Measurements from ENCODE around the gene LAMB1. TPM values are rescaled to one million over a fixed set of nuclear protein-coding genes. Genes with fewer than 3 reads are reported as not detected.
"Not testable (repeated sequence)": the region's sequence is repeated elsewhere in the genome, so short reads cannot be mapped to it uniquely, and the experiment has no call there.

Gene LAMB1
- total RNA-seq, 2 donors from 2014 or later: not detected

DNA sequence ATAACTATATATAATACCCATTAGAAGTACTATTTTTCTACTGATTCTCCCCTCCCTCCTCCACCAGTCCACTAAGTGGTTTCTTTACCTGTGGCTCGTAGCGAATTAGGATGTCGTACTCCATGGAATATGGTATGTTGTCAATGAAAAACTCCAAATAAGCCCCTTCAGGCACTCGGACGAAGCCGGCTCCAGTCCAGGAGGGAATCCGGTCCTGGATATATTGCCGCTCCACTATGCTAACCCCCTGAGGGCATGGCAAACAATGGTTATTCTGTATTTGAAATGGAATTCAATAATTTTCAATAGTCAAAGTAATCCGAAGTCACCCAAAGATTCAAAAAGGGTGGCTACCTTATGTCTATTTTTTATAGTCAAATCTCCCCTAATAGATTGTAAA is 40.1 kb downstream of the LAMB1 start:
- Mint-ChIP-seq H3K9me3 (no peaks in the 10 kb centered on the region), H3K27ac (no peak overlapping the region), H3K36me3 (no peaks in the 10 kb centered on the region), H3K4me1 (ENCODE audit: low read depth in 2 of 2) (no peaks in the 10 kb centered on the region), H3K4me3 (no peak overlapping the region), H3K27me3 (peaks cover 18 to 29% of the 10 kb centered on the region in 2 donors)
- ATAC-seq: no peak
- no peak for DNase-seq (ENCODE audit: low spot score)

DNA sequence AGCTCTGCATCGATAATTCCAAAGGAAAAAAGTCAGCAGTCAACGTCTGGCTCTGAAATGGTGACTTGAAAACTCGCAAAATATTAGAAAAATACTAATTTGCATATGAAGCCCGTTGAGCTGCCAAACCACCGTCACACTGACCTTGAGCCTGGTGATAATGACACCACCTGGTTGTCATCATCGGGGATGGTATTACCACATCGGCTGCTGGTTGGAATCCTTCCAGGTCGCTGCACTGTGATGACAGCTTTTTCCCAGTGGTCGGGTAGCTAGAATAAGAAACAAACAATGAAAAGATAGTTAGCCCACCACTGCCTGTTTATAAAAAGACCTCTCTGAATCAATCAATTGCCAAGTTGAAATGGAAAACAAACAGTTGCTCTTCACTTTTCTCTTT is 41.6 kb downstream of the LAMB1 start:
- DNase-seq (ENCODE audit: low spot score): no peak
- Mint-ChIP-seq H3K4me1 (ENCODE audit: low read depth in 2 of 2) (no peaks in the 10 kb centered on the region), H3K27ac (no peak overlapping the region), H3K9me3 (no peaks in the 10 kb centered on the region), H3K36me3 (no peaks in the 10 kb centered on the region), H3K27me3 (peaks cover 19 to 32% of the 10 kb centered on the region in 2 donors), H3K4me3 (no peak overlapping the region)
- ATAC-seq: no peak

DNA sequence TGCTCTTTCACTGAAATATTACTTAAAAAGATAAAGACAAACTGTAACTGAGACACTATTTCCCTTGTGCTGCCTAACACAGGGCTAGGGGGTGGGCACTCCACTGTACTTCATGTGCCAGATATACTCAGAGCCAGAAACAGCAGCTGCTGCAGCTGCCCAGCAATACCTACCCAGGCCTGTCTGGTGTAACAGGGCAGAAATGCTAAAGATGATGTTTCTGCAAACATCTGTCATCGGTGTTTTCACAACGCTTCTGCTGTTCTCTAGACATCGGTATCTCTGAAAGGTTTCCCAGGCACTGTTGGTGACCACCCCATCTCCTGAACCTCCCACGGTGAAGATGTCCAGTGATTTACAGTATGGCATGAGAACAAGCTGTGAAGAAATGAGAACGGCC is 42.7 kb downstream of the LAMB1 start:
- no peaks in the 10 kb centered on the region for H3K9me3 Mint-ChIP-seq

DNA sequence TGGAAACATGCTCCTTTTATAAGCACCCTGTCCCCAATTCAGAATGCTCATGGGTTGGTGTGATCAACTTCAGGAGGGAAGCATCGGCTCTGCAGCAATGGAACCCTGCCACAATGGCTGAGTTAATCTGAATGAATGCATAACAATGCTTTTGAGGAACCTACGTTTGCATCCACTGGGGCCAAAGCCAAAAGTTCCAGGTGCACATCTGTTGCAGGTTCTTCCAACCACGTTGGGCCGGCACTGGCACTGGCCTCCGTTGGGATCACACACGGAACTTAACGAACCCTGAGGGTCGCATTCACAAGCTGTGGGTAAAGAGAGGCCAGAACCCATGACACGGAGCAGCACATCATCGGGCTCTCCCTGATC is 43.4 kb downstream of the LAMB1 start:
- DNase-seq (ENCODE audit: low spot score) (no peak), ATAC-seq (no peak)
- Mint-ChIP-seq H3K27me3 (peaks cover 15 to 32% of the 10 kb centered on the region in 2 donors), H3K4me1 (ENCODE audit: low read depth in 2 of 2) (no peaks in the 10 kb centered on the region), H3K36me3 (no peaks in the 10 kb centered on the region), H3K27ac (no peak overlapping the region), H3K4me3 (no peak overlapping the region), H3K9me3 (no peaks in the 10 kb centered on the region)

More for the DNA sequence above, 42.7 kb downstream of the LAMB1 start:
- no peak overlapping the region for H3K4me3 Mint-ChIP-seq
- DNase-seq (ENCODE audit: low spot score) (no peak), ATAC-seq (no peak)
- H3K4me1 Mint-ChIP-seq (ENCODE audit: low read depth in 2 of 2): no peaks in the 10 kb centered on the region
- peaks cover 19 to 32% of the 10 kb centered on the region in 2 donors for H3K27me3 Mint-ChIP-seq
- no peak overlapping the region for H3K27ac Mint-ChIP-seq
- H3K36me3 Mint-ChIP-seq: no peaks in the 10 kb centered on the region

DNA sequence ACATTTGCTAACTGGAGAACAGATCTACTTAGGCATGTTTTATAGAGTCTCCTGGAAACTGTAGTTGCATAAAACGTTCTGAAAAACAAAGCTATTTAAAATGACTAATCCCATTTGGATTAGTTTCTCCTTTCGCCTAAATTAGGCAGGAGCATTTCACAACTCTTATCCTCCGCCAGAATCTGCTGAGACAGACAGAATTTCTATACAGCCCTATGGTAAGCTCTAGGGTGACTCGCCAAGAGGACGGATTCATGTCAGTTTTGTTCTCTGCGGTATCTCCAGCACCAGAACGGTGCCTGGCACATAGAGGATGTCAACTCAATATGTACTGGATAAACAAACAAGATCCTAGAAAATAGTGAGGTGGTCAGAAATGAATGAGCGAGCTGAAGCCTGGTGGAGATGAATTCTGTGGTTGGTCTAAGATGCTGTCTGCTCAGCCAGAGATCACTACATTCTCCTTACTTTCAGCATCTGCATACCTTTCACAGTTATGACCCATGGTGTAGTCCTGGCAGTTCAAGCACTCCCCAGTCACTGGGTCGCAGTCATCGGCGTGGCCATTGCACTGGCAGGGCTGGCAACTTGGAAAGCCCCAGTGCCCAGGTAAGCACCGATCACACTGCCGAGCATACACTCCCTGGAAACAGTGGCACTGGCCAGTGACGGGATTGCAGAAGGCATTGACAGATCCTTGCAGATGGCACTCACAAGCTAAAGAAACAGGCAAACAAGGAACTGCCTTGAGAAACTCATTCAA is 44.0 kb downstream of the LAMB1 start:
- Mint-ChIP-seq H3K9me3 (no peaks in the 10 kb centered on the region), H3K4me3 (no peak overlapping the region), H3K27ac (no peak overlapping the region), H3K36me3 (no peaks in the 10 kb centered on the region), H3K4me1 (ENCODE audit: low read depth in 2 of 2) (no peaks in the 10 kb centered on the region), H3K27me3 (peaks cover 15 to 32% of the 10 kb centered on the region in 2 donors)
- no peak for ATAC-seq
- DNase-seq (ENCODE audit: low spot score): no peak

DNA sequence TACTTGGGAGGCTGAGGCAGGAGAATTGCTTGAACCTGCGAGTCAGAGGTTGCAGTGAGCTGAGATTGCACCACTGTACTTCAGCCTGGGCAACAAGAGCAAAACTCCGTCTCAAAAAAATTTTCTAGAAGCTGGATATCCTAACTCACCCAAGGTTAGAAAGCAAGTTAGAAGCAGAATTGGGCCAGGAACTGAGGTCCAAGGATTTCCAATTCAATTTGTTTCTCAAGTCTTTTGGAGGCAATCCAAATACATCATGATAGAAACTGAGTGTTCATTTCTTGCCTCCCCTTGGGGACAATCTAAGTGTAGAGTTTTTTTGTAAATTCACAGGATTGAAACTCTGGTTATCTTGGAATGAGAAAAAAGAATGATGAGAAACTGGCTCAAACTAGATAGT is 45.5 kb downstream of the LAMB1 start:
- ATAC-seq (no peak), DNase-seq (ENCODE audit: low spot score) (no peak)
- no peaks in the 10 kb centered on the region for H3K4me1 Mint-ChIP-seq (ENCODE audit: low read depth in 2 of 2)
- no peak overlapping the region for H3K27ac Mint-ChIP-seq
- no peak overlapping the region for H3K4me3 Mint-ChIP-seq
- H3K36me3 Mint-ChIP-seq: no peaks in the 10 kb centered on the region
- no peaks in the 10 kb centered on the region for H3K9me3 Mint-ChIP-seq
- peaks cover 16 to 32% of the 10 kb centered on the region in 2 donors for H3K27me3 Mint-ChIP-seq

DNA sequence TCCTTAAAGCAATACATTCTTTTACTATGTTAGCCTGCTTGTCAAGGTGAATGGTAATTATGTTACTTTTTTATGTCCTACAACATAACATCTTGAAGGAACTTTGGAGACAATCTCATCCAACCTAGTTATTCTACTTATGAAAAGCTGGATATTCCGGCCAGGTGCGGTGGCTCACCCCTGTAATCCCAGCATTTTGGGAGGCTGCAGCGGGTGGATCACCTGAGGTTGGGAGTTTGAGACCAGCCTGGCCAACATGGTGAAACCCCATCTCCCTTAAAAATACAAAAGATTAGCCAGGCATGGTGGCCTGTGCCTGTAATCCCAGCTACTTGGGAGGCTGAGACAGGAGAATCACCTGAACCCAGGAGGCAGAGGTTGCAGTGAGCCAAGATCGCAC is 46.0 kb downstream of the LAMB1 start:
- H3K36me3 Mint-ChIP-seq; H3K9me3 Mint-ChIP-seq; ATAC-seq; H3K27ac Mint-ChIP-seq; DNase-seq (ENCODE audit: low spot score); H3K4me3 Mint-ChIP-seq; H3K4me1 Mint-ChIP-seq (ENCODE audit: low read depth in 2 of 2): not testable (repeated sequence)
- H3K27me3 Mint-ChIP-seq: peaks cover 15 to 30% of the 10 kb centered on the region in 2 donors

DNA sequence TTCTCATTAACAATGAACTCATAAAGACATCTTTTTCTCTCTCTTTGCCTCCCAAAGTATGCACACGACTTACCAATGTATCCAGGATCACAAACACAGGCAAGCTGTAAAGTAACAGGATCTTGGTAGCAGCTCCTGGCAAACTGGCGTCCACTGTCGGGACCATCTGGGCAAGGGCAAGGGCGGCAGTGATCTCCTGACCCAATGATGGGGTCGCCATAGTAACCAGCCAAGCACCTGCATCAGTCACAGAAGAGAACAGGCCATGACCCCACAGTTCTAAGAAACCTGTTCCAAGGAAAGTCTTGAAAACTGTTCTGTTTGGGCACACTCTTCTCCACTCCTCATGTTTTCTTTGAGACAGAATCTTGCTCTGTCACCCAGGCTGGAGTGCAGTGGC is 47.6 kb downstream of the LAMB1 start:
- H3K4me1 Mint-ChIP-seq (ENCODE audit: low read depth in 2 of 2): no peaks in the 10 kb centered on the region
- H3K36me3 Mint-ChIP-seq: no peaks in the 10 kb centered on the region
- peaks cover 13 to 24% of the 10 kb centered on the region in 2 donors for H3K27me3 Mint-ChIP-seq
- no peak for ATAC-seq
- H3K27ac Mint-ChIP-seq: no peak overlapping the region
- H3K4me3 Mint-ChIP-seq: no peak overlapping the region
- no peaks in the 10 kb centered on the region for H3K9me3 Mint-ChIP-seq
- DNase-seq (ENCODE audit: low spot score): no peak

DNA sequence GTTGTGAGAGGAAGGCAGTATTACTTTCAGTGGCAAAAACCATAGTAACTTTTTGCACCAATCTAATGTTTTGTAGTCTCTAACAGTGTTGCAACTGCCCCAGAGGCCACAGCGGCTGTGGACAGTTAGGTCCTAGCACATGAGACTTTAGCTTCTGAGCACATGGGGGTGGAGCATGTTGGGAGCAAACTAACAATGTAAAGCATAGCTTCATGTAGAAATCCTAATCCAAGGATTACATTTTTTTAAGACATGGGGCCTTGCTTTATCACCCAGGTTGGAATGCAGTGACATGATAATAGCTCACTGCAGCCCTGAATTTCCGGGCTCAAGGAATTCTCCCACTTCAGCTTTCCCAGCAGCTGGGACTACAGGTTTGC is 49.0 kb downstream of the LAMB1 start:
- Mint-ChIP-seq H3K36me3 (no peaks in the 10 kb centered on the region), H3K27me3 (peaks cover 14% of the 10 kb centered on the region in 2 donors), H3K4me3 (no peak overlapping the region), H3K27ac (no peak overlapping the region), H3K9me3 (no peaks in the 10 kb centered on the region), H3K4me1 (ENCODE audit: low read depth in 2 of 2) (no peaks in the 10 kb centered on the region)
- ATAC-seq (no peak), DNase-seq (ENCODE audit: low spot score) (no peak)

DNA sequence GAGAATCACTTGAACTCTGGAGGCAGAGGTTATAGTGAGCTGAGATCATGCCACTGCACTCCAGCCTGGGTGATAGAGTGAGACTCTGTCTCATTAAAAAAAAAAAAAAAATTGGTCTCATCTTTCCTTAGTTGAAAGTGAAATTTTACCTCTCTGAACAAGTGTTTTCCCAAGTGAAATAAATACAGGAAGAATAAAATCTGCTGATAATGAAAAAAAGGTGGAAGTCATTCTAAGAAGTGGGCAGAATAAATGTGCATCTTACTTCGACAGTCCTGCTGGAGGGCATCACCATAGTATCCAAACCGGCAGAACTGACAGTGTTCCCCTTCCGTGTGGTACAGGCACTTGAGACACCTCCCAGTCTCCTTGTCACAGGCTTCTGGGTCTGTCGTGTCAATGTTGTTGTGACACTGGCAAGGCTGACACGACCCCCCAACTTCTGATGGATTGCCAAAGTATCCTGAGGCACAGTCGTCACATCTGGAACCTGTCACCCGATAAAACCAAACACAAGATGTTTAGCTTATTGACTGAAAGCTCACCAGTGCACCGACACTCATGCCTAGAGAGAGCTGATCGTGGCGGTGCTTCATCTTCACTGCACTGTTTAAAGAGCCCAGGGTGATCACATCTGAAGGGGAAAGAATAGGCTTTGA is 49.6 kb downstream of the LAMB1 start:
- Mint-ChIP-seq H3K27ac (no peak overlapping the region), H3K36me3 (no peaks in the 10 kb centered on the region), H3K9me3 (no peaks in the 10 kb centered on the region), H3K4me3 (no peak overlapping the region), H3K27me3 (peaks cover 9 to 10% of the 10 kb centered on the region in 2 donors), H3K4me1 (ENCODE audit: low read depth in 2 of 2) (no peaks in the 10 kb centered on the region)
- DNase-seq (ENCODE audit: low spot score) (no peak), ATAC-seq (no peak)

DNA sequence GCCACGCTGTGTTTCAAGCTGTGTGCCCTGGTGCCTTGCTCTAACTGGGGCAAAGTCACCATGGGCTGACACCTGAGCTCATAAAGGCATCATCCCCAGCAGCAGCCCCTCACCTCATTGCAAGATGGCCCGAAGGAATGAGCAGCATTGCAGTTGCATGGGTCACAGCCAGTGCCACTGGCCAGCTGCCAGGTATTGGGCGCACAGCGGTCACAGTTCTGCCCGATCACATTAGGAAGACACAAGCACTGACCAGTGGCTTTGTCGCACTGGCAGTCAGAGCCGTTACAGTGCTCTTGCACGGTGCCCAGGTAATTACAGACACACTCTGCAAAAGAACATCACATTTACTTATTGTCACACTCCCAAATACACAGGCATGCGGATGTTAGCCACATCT is 51.1 kb downstream of the LAMB1 start:
- Mint-ChIP-seq H3K4me3 (no peak overlapping the region), H3K27me3 (peaks cover 0 to 9% of the 10 kb centered on the region in 2 donors), H3K4me1 (ENCODE audit: low read depth in 2 of 2) (no peaks in the 10 kb centered on the region), H3K9me3 (no peaks in the 10 kb centered on the region), H3K27ac (no peak overlapping the region), H3K36me3 (no peaks in the 10 kb centered on the region)
- ATAC-seq: no peak
- DNase-seq (ENCODE audit: low spot score): no peak

DNA sequence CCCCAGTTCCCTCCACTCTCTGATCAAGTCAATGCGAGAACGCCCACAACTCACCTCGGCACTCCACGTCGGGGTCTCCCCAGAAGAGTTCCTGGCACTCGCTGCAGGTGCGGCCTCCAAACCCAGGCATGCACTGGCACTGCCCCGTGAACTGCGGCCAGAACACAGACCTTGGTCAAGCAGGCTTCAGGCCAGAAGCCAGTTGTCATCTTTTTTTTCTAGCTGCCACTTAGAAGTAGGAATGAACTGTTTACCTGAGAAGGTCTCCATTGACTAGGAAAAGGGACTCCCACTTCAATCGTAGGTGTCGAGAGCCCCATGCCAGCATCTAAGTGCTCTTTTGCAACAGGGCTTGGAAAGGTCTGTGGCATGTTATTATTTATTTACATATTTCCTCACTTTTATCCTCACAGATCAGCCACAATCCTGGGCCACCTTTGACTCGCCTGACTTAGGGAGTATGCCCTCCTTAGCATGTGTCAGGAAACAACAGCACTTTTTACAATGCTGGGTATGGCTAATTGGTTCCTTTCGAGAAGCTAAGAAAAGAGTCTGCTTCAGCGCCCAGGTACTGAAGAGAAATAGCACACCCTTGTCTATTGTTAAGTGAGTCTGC is 51.7 kb downstream of the LAMB1 start:
- Mint-ChIP-seq H3K36me3 (no peaks in the 10 kb centered on the region), H3K27me3 (peaks cover 0 to 9% of the 10 kb centered on the region in 2 donors), H3K27ac (no peak overlapping the region), H3K4me3 (no peak overlapping the region), H3K4me1 (ENCODE audit: low read depth in 2 of 2) (no peaks in the 10 kb centered on the region), H3K9me3 (no peaks in the 10 kb centered on the region)
- ATAC-seq: no peak
- no peak for DNase-seq (ENCODE audit: low spot score)

DNA sequence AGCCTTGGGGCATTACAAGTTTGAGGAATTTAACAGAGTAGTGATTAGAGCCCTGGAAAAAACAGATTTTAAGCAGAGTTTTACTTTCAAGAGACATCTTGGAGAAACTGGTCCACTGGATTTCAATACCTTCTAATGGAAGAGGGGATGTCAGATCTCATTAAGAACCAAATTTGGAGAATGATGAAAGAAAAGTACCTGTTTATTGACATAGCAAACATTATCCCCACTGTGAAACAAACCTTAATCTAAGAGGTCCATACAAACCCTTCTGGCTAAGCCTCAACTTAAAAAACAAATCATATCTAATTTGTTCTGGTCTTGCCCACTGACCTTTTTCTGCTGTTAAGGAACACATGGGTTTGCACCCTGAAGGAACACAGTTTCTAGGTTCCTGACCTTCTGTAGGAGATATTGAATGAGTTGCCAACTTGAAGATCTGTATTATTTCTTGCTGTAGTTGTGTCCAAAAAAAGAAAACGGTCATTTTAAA is 53.5 kb downstream of the LAMB1 start:
- no peak overlapping the region for H3K27ac Mint-ChIP-seq
- no peaks in the 10 kb centered on the region for H3K36me3 Mint-ChIP-seq
- peaks cover 0 to 9% of the 10 kb centered on the region in 2 donors for H3K27me3 Mint-ChIP-seq
- DNase-seq (ENCODE audit: low spot score) (no peak), ATAC-seq (no peak)
- H3K4me3 Mint-ChIP-seq: no peak overlapping the region
- H3K4me1 Mint-ChIP-seq (ENCODE audit: low read depth in 2 of 2): no peaks in the 10 kb centered on the region
- H3K9me3 Mint-ChIP-seq: no peaks in the 10 kb centered on the region
